GM12878 (cell line): ENCODE results near the gene FHL2. TPM values are rescaled to one million over a fixed set of nuclear protein-coding genes. Genes with fewer than 3 reads are reported as not detected.
A peak's percentile ranks its signal among the peaks of the same experiment; 100 is the strongest.

ENCODE experiments used
- ATAC-seq: fragments of 200-7000 bp; cut with Tn5 transposase; 3 replicates; pipeline ENCODE4 v1.9.1; 2020; ENCODE audit warnings: mild to moderate bottlenecking, moderate library complexity
- BruUV-seq: library from RNA; stranded (reverse); fragments of 400-500 nt; replicated peaks from 2 replicates; lab custom pipeline; 2021; lab: Mats Ljungman, UMichigan
- CTCF ChIA-PET: fragments of 300-600 bp; sonication (Branson Sonifier 250); formaldehyde crosslinking; extraction: SDS; loops from one replicate; lab custom pipeline; 2021; ENCODE audit warnings: inconsistent platforms; lab: Yijun Ruan, JAX
- POLR2A ChIA-PET: fragments of 350-600 bp; formaldehyde crosslinking; extraction: SDS; loops from one replicate; lab custom pipeline; 2021; ENCODE audit warnings: inconsistent platforms; lab: Charles Lee
- RAD21 ChIA-PET: fragments of 300-600 bp; sonication (Branson Sonifier 250); formaldehyde crosslinking; loops from one replicate; lab custom pipeline; 2023; ENCODE audit warnings: antibody characterized with exemption; ENCODE audit not compliant: unreplicated experiment; lab: Charles Lee
- SMC1A ChIA-PET: fragments of 300-600 bp; sonication (Branson Sonifier 250); formaldehyde crosslinking; loops from one replicate; lab custom pipeline; 2023; ENCODE audit not compliant: unreplicated experiment, uncharacterized antibody; lab: Charles Lee
- DNase-seq: peaks from one replicate; pipeline ENCODE4 v3.0.0-alpha.2; 2011; ENCODE audit warnings: low read depth, low spot score
- FAIRE-seq: peaks from 3 replicates; lab custom pipeline; 2011; peaks lifted over from hg19 to GRCh38; lab: Jason Lieb, UNC
- H2AFZ ChIP-seq: 2 replicates; pipeline ENCODE4 v1.6.0; 2011; ENCODE audit warnings: low read depth, low read length, control low read depth; ENCODE audit not compliant: control insufficient read depth
- H3K27ac ChIP-seq: 2 replicates; pipeline ENCODE4 v1.5.1; 2011; ENCODE audit warnings: control low read depth; ENCODE audit not compliant: control insufficient read depth, insufficient read depth
- H3K27me3 ChIP-seq, 2 experiments: replicated peaks in 1 of 2; 2 replicates each; pipeline versions ENCODE4 v1.6.0 to v1.6.1; 2011; ENCODE audit warnings: low read length in 1 of 2; ENCODE audit not compliant: control insufficient read depth in 2 of 2, insufficient read depth in 2 of 2
- H3K36me3 ChIP-seq, 2 experiments: 2 replicates each; pipeline ENCODE4 v1.5.1; 2011; ENCODE audit warnings: low read length in 1 of 2; ENCODE audit not compliant: control insufficient read depth in 2 of 2, insufficient read depth in 2 of 2
- H3K4me1 ChIP-seq: 2 replicates; pipeline ENCODE4 v1.6.1; 2011; ENCODE audit warnings: mild to moderate bottlenecking, low read length, moderate library complexity, mixed read lengths; ENCODE audit not compliant: control insufficient read depth, insufficient read depth
- H3K4me2 ChIP-seq: 2 replicates; pipeline ENCODE4 v1.6.0; 2011; ENCODE audit warnings: control low read depth; ENCODE audit not compliant: control insufficient read depth, insufficient read depth
- H3K4me3 ChIP-seq: fragments of 200-600 bp; sonication (generic); 2 replicates; pipeline ENCODE4 v1.5.1; 2016
- H3K79me2 ChIP-seq: 2 replicates; pipeline ENCODE4 v1.6.0; 2011; ENCODE audit warnings: low read length; ENCODE audit not compliant: control insufficient read depth, insufficient read depth
- H3K9ac ChIP-seq: 2 replicates; pipeline ENCODE4 v1.8.0; 2011; ENCODE audit warnings: low read length, control low read depth, mixed read lengths; ENCODE audit not compliant: control insufficient read depth, insufficient read depth
- H3K9me3 ChIP-seq: replicated peaks from 3 replicates; pipeline ENCODE4 v1.5.1; 2011; ENCODE audit warnings: mild to moderate bottlenecking, low read length; ENCODE audit not compliant: control insufficient read depth, insufficient read depth
- H4K20me1 ChIP-seq: 2 replicates; pipeline ENCODE4 v1.6.0; 2011; ENCODE audit not compliant: control insufficient read depth, insufficient read depth
- BHLHE40 ChIP-seq, 2 experiments: fragments of 450-650 bp in 1 of 2; IDR thresholded peaks; 2 replicates each; pipeline ENCODE4 v1.6.1; 2011 to 2017; ENCODE audit warnings: low read depth in 2 of 2, borderline replicate concordance in 1 of 2, improper control_type of control experiment in 1 of 2, low read length in 1 of 2, mild to moderate bottlenecking in 1 of 2
- CBX3 ChIP-seq: fragments of 200-600 bp; sonication (generic); IDR thresholded peaks from 2 replicates; pipeline ENCODE4 v1.6.1; 2016; ENCODE audit warnings: low read depth, borderline replicate concordance
- CHD1 ChIP-seq: IDR thresholded peaks from 2 replicates; pipeline ENCODE4 v1.6.1; 2012; ENCODE audit warnings: low read depth, low read length, improper control_type of control experiment
- E4F1 ChIP-seq: fragments of 450-650 bp; IDR thresholded peaks from 2 replicates; pipeline ENCODE4 v1.6.1; 2018; ENCODE audit warnings: borderline replicate concordance, mild to moderate bottlenecking; ENCODE audit not compliant: partially characterized antibody
- EED ChIP-seq: sonication (generic); IDR thresholded peaks from 2 replicates; pipeline ENCODE4 v1.6.1; 2016; ENCODE audit warnings: antibody characterized with exemption, low read depth
- EZH2 ChIP-seq: IDR thresholded peaks from 2 replicates; pipeline ENCODE4 v1.6.1; 2012; ENCODE audit warnings: low read depth, mild to moderate bottlenecking, control low read depth, inconsistent platforms, low read length, borderline replicate concordance; ENCODE audit not compliant: control insufficient read depth
- NBN ChIP-seq: fragments of 450-650 bp; IDR thresholded peaks from 2 replicates; pipeline ENCODE4 v1.6.1; 2016
- SP1 ChIP-seq: IDR thresholded peaks from one replicate; pipeline ENCODE4 v1.6.1; 2011; ENCODE audit warnings: low read depth, low read length
- TCF12 ChIP-seq: IDR thresholded peaks from 2 replicates; pipeline ENCODE4 v1.6.1; 2011; ENCODE audit warnings: low read depth, mild to moderate bottlenecking, low read length
- ZNF207 ChIP-seq: fragments of 450-650 bp; IDR thresholded peaks from 2 replicates; pipeline ENCODE4 v1.6.1; 2014; ENCODE audit warnings: antibody characterized with exemption, mild to moderate bottlenecking, borderline replicate concordance
- whole genome bisulfite sequencing: methylation state at CpG from one replicate; pipeline ENCODE4 v1.1.6; 2016; ENCODE audit warnings: low lambda C conversion rate; ENCODE audit not compliant: insufficient replicate concordance, insufficient coverage; ENCODE audit errors: missing lambda C conversion rate; 5-methylcytosine and 5-hydroxymethylcytosine counted together
- in situ Hi-C: fragments of 300-500 bp; cut with MboI; formaldehyde crosslinking; loops from 9 replicates; pipeline ENCODE4 v1.14.3; 2018; ENCODE audit warnings: mixed read lengths
- intact Hi-C: fragments of 100-400 bp; cut with micrococcal nuclease; formaldehyde crosslinking; loops from one replicate; pipeline ENCODE4 v1.14.2; 2022; ENCODE audit not compliant: unreplicated experiment
- polyA plus RNA-seq, 11 experiments: library from polyadenylated mRNA; depleted of rRNA in 4 of 11; unstranded in 6 of 11; stranded (reverse) in 5 of 11; fragments of >200 nt; fragmentation: Nextera tagmentation in 4 of 11; fragmentation: Illumina TruSeq in 1 of 11; extraction: Ambion mirVana in 4 of 11; extraction: Trizol in 1 of 11; gene quantifications; 1 replicate in 1 of 11; 2 replicates in 10 of 11; pipeline versions ENCODE4 v1.2.1 to v1.2.3, GENCODE V29; 2011 to 2016; ENCODE audit warnings: inconsistent platforms in 2 of 11, missing spikeins in 2 of 11, low read depth in 1 of 11
- total RNA-seq, 4 experiments: library from RNA; depleted of rRNA in 3 of 4; stranded (reverse); fragments of >200 nt in 3 of 4; fragmentation: Illumina TruSeq in 1 of 4; extraction: Trizol in 1 of 4; gene quantifications; 2 replicates each; pipeline versions ENCODE4 v1.2.1 to v1.2.3, GENCODE V29; 2013 to 2021

The FHL2 gene
- total and polyA plus RNA-seq, 10 of the 15 experiments (the other 5 are each of a cell fraction or from before 2014, with no cell fraction given): 2.2 to 9.9 (median 4.5) TPM

GRCh38 chr2:105334211-105334610 lies 64.6 kb downstream of the FHL2 start (continued):
- TF ChIP-seq BHLHE40 (IDR thresholded peaks at IDR 0.05; ENCODE audit: borderline replicate concordance in 1 of 2, low read depth in 2 of 2, low read length in 1 of 2) (no peak), TCF12 (no peak)

- RAD21 ChIA-PET: interaction anchor here (0.6 to 0.7 kb wide), 2 partner anchors 16 to 63 kb away, joined by 4 read pairs; no protein-coding TSS in a partner anchor
- CTCF ChIA-PET: interaction anchor here (0.6 to 1.2 kb wide), 2 partner anchors 14 to 498 kb away, joined by 3 read pairs; no protein-coding TSS in a partner anchor
- Histone ChIP-seq H4K20me1 (no peaks in the 10 kb centered on the region), H3K4me3 (peak overlapping the region; percentile 68), H3K9ac (peak overlapping the region; percentile 91), H3K27me3 (no peaks in the 10 kb centered on the region)
- SMC1A ChIA-PET: interaction anchor here (0.6 to 5.0 kb wide), 4 partner anchors 8 to 20 kb away, joined by 3 to 25 read pairs (median 3); partner anchors contain the start of gene C2orf49
- ATAC-seq: no peak
- DNase-seq: no peak
- TF ChIP-seq ZNF207 (no peak), NBN (no peak), SP1 (no peak), CHD1 (no peak), EED (no peak), EZH2 (no peak), CBX3 (no peak), E4F1 (no peak)
- TF ChIP-seq, all 136 proteins: peak for 0
- intact Hi-C loops: loop anchor here (10.0 kb wide), 1 partner anchor 414 kb away; the partner anchor contains the start of gene NCK2
- Histone ChIP-seq H3K27ac (peak overlapping the region; percentile 86; the same call in 1 of the 2 replicates), H3K9me3 (no peaks in the 10 kb centered on the region), H2AFZ (no peak overlapping the region; the same call in 1 of the 2 replicates), H3K4me1 (peaks cover 4% of the 10 kb centered on the region), H3K79me2 (peaks cover 45% of the 10 kb centered on the region), H3K36me3 (peaks cover 0 to 3% of the 10 kb centered on the region in 2 experiments; a peak in 1 of 4 replicates), H3K4me2 (peak overlapping the region; percentile 73; the same call in 1 of the 2 replicates)
- in situ Hi-C loops: no loop called here
- TSS peak; percentile 88 for BruUV-seq
- POLR2A ChIA-PET: interaction anchor here (0.7 to 1.5 kb wide), 3 partner anchors 8 to 862 kb away, joined by 3 to 9 read pairs (median 5); no protein-coding TSS in a partner anchor
- peak; percentile 41 for FAIRE-seq
- WGBS: 54% methylated on average over 4 of the region's 4 CpGs
Measured at GRCh38 chr2:105330681-105331375, 68.0 kb downstream of the FHL2 start.
